ENCODE data around the gene MAB21L2.
"Not testable (repeated sequence)": the region's sequence is repeated elsewhere in the genome, so short reads cannot be mapped to it uniquely, and the experiment has no call there.

MAB21L2 gene

DNA sequence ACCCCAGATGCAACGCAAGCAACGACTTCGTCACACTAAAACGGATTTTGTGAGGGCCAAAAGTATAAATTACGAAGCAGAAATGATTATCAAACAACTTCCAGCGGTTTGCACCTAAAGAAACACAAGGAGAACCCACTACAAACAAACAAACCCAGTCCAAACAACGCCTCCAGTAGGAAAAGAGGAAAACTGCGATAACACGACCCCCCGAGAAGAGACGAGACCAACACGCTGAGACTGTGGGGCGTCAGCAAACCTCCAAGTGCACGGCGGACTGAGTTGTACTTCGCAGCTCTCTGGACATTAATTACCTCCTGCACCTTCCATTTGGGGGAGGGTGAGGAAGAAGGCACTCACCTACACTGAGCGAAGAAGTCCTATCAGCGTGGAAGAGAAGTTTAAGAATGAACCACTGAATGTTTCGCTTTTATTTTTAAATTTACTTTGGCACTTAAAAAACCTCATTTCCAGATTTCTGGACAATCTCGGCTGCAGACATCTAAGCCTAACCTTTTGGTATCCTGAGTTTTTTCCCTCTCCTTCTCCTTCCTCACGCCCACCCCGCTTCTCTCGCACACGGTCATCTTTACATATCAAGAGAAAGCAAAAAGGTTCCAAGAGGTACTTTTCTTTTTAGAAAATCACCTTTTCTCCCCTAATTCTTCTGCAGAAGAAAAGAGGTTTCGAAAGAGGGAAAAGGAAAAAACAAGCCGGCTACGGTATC is at the start of gene MAB21L2:
TSS of gene MAB21L2 (plus strand) at position 6 of the 727 bp plus-strand sequence. CDS start 879 bp downstream, outside the sequence.
- no peak for DNase-seq (ENCODE audit: low spot score)

DNA sequence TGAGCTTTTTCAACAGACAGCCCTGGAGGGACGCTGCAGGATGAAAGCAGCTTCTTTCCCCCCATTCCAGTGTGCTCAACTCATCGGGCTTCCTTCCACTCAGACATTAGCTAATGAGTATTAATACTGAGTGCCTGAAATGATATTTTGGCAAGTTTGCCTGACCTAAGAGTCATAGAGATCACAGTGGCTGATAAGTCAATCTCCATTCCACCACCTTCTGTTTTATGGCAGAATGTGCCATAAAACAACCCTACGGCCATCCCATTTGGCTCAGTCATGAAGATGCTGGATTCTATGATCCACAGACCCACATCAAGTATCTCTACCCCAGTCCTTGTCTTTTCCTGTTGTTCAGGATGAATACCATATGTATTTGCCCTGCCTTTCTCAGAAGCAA is 48.3 kb upstream of the MAB21L2 start:
- no peak for DNase-seq (ENCODE audit: low spot score)

- DNase-seq (ENCODE audit: low spot score) = no peak
Observed at GRCh38 chr4:150534818-150535217, 47.1 kb upstream of the MAB21L2 start.

- not testable (repeated sequence) for DNase-seq (ENCODE audit: low spot score)
Observed at GRCh38 chr4:150537911-150538310, 44.0 kb upstream of the MAB21L2 start.

DNA sequence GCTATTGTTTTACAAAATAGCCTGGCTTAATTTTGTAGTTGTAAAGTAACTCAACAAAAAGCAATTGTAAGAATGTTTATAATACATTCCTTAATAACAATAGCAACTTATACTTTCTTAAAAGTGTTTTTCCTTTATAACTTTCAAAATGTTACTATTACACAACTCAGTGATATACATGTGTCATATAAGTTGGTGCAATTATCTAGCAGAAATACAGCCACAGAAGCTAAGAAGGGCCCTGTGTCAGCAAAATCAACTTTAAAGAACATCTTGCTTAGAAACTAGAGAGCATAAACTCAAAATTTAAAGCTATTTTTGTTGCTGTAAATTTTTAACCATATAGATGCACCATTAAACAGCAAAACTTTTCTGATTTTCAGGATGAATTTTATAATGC is 41.4 kb upstream of the MAB21L2 start:
- no peak for DNase-seq (ENCODE audit: low spot score)

- no peak for DNase-seq (ENCODE audit: low spot score)
Observed at GRCh38 chr4:150540959-150541360, 41.0 kb upstream of the MAB21L2 start.

DNA sequence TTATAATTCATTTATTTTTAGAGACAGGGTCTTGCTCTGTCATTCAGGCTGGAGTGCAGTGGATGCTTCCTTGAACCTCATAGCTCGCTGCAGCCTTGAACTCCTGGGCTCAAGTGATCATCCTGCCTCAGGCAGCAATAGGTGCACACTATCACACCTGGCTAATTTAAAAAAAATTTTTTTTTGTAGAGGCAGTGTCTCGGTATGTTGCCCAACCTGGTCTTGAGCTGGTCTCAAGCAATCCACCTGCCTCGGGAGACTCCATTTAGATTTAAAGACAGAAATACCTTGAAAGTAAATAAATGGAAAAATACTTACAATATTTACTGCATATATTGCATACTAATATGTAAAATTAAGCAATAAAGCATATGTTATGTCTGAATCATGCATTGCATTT is 40.3 kb upstream of the MAB21L2 start:
- no peak for DNase-seq (ENCODE audit: low spot score)

DNA sequence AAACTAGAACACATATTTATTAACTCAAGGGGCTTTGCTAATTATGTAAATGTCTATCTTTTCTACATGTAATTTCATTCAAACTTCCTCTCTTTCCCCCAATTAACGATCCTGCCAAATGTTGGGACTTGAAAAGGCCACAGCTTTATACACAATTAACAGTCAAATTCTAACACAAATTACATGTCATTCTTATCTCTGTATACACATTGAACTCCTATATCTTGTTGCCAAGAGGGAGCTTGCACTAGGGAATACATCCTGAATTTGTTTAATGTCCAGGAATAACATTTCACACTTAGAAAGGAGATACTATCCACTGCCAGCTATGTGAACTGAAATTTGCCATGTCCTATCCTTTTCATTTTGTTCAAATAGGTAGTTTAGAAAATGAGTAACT is 38.9 kb upstream of the MAB21L2 start:
- DNase-seq (ENCODE audit: low spot score) = no peak

- DNase-seq (ENCODE audit: low spot score) = no peak
Observed at GRCh38 chr4:150546286-150546685, 35.7 kb upstream of the MAB21L2 start.

DNA sequence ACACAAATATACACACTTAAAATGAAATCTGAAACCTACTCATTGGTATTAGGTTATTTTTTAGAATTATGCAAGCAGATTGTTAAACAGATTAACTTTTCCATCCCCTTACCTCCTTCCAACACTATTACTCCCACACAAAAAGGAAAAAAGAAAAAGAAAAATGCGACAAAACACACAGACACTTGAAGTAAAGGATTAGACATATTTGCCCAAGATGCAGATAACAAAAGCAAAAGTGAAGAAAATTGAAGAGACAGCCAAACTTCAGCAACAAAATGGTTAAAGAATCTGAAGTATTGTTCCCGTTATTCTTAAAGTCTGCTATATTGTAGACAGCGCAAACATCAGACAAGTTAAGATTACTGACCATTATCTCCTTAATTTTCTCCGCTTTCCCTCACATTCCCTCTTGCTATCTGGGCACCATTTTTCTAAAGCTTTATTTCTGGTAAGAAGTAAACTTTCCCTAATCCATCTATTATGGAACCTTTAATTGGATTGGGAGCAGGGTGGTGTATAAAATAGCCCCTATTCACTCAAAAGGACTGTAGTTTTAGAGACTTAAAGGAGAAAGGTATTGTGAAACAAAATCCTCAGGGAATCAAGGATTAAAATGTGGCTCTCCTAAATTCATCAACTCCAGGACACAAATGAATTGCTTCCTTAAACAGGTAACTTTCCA is 34.7 kb upstream of the MAB21L2 start:
- no peak for DNase-seq (ENCODE audit: low spot score)

DNA sequence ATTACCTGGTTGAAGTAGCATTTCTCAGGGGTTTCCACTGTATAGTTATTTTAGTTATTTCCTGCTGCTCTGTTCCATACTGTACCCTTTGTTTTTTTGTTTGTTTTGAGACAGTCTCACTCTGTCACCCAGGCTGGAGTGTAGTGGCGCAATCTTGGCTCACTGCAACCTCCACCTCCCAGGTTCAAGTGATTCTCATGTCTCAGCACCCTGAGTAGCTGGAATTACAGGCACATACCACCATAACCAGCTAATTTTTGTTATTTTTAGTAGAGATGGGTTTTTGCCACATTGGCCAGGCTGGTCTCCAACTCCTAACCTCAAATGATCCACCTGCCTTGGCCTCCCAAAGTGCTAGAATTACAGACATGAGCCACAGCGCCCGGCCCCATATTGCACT is 24.1 kb upstream of the MAB21L2 start:
- DNase-seq (ENCODE audit: low spot score) = not testable (repeated sequence)

DNA sequence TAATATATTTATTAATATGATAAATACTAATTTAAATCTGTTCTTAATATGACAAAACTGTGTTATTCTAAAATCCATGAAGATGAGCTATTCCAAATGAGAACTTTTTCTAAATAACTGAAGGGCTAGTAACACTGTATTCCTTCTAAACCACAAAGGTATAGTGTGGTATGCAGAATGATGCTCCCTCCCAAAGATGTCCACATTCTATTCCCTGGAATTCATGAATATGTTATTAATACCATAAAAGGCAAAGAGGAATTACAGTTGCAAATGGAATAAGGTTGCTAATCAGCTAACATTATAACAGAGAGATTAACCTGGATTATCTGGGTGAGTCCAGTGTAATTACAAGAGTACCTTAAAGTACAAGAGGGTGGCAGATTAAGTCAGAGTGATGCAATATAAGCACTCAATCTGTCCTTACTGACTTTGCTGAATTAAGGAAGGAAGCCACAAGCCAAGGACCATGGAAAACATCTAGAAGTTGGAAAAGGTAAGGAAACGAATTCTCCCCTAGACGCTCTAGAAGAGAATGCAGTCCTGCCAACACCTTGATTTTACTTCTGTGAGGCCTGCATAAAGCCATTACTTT is 20.7 kb upstream of the MAB21L2 start:
- DNase-seq (ENCODE audit: low spot score) = no peak

DNA sequence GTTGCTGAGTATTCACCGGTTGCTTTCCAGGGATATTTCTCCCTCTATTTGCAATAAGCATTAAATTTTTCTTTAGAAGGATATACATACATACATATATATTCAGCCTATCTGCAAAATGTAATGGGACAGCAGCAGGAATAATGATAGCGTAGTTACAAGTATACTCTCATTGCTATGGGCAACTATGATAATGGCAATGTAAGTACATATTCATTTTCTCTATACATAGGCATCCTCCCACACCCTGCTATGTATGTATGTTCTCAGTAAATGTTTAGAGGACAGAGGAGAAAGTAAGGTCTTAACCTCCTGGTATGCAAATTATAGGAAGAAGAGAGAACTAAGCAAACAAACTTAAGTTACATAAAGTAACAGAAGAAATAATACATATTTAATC is 19.7 kb upstream of the MAB21L2 start:
- no peak for DNase-seq (ENCODE audit: low spot score)

- DNase-seq (ENCODE audit: low spot score) = no peak
Observed at GRCh38 chr4:150562751-150563150, 19.2 kb upstream of the MAB21L2 start.

GRCh38 chr4:150564967-150565366 is 17.0 kb upstream of the MAB21L2 start:
- DNase-seq (ENCODE audit: low spot score) = not testable (repeated sequence)

GRCh38 chr4:150567070-150567469 is 14.9 kb upstream of the MAB21L2 start:
- no peak for DNase-seq (ENCODE audit: low spot score)

- no peak for DNase-seq (ENCODE audit: low spot score)
Observed at GRCh38 chr4:150569384-150569987, 12.5 kb upstream of the MAB21L2 start.

- no peak for DNase-seq (ENCODE audit: low spot score)
Observed at GRCh38 chr4:150569998-150570535, 11.9 kb upstream of the MAB21L2 start.

- no peak for DNase-seq (ENCODE audit: low spot score)
Observed at GRCh38 chr4:150570862-150571261, 11.1 kb upstream of the MAB21L2 start.

GRCh38 chr4:150572704-150573504 is 9.0 kb upstream of the MAB21L2 start:
- DNase-seq (ENCODE audit: low spot score) = no peak

DNA sequence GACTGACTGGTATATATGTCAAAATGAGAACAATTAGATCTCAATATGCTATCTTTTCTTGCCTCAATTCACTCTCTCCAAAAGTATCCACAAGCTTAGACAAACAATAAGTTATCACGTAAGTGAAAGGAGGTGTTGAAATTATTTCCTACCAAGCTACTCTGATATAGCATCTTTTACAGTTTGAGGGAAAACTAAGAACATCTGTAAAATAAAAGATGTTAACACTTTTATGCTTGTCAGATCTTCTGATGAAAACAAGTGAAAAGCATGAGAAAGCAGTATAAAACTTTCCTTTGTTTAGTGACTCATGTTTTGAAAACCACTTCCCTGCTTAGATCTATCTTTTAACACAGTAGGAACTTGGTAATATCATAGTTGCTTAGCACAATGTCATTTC is 8.4 kb upstream of the MAB21L2 start:
- DNase-seq (ENCODE audit: low spot score) = no peak

DNA sequence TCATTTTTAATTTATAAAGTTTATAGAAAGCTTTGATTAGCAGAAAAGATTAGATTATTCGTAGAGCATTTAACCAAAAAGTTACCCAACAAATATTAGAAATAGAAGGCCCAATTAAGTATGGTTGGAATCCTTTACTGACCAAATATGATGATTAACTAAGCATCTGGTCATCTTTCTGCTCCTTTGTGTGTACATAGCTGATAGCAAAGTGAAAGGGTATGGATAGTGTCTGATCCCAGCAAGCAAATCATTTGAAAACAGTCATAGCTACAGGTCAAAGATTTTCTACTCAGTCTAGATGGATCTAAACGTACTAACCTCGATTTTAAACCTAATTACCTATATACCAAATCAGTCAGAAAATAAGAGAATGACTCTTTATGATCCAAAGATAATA is 7.3 kb upstream of the MAB21L2 start:
- DNase-seq (ENCODE audit: low spot score) = no peak

Data from germinal center (tissue), 1 donor.